GM21526 (cell line): ENCODE results near the gene NALCN.
"Not testable (repeated sequence)": the region's sequence is repeated elsewhere in the genome, so short reads cannot be mapped to it uniquely, and the experiment has no call there.

ENCODE experiments used
- ATAC-seq: cut with Tn5 transposase; IDR thresholded peaks from one replicate; pipeline ENCODE4 v1.9.1; 2021; ENCODE audit warnings: moderate library complexity; ENCODE audit not compliant: unreplicated experiment, low FRiP score

NALCN gene

DNA sequence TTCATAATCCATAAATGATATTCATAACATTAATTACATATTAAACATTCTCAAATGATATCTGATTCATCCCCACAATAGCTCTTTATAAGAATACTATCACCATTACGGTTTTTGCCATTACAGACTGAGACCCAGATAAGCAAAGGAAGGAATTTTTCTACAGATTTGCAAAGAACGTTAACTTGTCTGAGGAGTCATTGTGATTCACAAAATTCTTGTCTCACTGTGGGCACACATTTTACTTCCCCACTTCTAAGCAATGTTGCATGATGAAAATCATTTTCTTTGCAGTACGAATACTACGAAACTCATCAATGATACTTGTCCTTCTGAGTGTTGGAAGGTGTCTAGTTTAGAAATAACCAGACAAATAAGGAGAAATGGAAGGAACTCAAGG is 70.1 kb downstream of the NALCN start:
- ATAC-seq, result no peak

DNA sequence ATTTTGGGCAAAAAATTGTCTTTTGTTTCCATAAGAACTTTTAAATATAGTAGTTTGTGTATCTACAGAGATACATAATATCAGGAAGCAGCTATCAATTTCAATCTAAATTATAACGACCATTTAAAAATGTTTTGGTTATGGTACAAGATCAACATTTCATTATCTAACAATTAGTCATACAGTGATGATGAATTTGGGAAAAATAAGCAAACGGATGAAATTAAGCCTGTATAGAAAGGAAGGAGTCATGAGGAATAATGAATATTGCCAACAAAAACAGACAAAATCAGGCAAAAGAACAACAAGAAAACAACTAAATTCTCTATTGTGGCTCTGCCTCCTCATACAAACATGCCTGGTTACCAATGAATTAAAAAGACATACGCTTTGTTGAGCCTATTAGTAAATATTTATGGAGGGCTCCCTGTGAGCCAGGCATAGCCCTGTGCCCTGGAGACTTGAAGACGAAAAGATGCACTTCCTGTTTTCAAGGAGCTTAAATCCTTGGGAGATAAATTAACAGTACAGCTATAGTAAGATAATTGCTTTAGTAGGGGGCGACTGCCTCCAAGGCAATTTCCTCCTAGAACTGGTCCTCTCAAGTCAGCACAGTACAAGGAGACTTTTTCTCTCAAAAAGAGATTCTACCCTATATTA is 73.0 kb downstream of the NALCN start:
- no peak for ATAC-seq

DNA sequence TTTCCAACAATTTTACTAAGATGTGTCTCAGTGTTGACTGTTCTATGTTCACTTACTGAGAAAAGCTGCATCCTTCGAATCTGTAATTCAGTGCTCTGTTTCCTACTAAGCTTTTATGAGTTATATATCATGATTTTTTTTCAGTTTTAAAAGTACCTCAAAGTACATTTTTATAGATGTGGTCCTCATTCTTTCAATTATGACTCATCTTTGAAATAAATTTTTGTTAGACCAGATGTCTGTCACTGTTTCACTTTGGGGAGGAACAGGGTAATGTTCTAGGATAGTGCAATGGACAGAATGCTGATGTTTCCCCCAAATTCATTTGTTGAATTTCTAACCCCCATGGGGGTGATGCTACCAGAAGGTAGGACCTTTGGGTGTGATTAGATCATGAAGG is 74.8 kb downstream of the NALCN start:
- ATAC-seq, result no peak

DNA sequence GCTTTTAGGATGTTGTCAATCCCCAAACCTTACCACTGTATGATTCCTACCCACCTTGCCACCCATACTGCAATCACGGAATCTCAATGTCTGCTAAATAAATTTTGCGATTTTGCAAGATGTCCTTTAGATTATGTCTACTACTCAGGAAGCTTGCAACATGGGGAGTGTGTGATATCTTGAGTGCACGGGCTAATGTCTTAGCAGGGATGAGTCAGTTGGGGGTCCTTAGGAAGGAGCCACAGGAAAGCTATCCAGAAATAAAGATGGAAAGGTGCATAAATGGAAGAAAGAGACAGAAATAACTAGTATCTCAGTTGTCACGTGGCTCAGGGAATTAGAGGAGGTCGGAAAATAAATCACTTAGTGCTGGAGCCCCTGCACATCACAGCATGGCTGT is 77.1 kb downstream of the NALCN start:
- ATAC-seq, result no peak

DNA sequence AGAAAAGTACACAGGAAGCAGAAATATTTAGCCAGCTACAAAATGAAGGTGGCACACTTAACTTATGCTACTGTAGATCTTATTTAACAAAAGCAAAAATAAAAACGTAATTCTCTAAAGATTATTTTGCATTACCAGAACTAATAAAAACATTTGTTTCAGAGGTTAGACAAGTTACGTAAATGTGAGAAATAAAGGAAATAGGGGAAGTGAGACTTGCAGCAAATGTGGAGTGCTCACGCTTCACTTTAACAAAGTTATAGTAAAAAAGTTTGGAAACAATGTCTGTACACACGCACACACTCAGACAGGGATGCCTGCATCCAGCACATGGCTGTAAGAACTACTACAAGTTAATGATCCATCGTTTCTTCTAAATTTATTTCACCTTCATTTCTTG is 83.7 kb downstream of the NALCN start:
- no peak for ATAC-seq

DNA sequence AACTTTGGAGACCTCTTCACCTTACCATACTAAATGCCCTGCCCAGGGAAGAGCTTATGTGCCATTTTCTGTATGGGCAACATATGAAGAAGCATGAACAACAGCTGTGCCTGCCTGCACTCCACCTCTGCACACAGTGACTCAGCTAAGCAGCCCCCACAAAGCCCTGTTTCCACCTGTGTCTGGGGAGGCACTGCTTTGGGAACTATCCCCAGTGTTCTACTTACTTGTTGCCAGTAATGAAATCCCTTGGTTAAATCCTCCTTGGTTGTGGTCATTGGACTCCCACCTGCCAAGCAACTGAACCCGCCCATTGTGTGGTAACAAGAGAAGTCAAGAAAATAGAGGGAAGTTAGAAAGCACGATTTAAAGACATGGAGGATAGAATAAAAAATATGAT is 84.6 kb downstream of the NALCN start:
- ATAC-seq, result no peak

DNA sequence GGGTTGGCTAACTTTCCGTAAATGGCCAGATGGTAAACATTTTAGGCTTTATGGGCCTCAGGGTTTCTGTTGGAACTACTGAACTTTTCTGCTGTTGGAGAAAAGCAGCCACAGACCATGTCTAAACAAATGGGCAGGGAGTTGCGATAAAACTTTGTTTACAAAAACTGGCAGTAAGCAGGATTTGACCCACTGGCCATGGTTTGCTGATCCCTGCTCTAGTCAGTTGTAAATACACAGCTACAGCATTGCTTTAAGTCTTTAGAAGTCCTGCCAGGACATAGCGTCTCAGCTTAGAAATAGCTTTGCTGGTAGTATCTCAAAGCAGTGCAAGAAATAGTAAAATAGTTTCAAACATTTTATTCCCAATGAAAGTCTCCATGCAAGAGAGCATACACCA is 88.4 kb downstream of the NALCN start:
- no peak for ATAC-seq

DNA sequence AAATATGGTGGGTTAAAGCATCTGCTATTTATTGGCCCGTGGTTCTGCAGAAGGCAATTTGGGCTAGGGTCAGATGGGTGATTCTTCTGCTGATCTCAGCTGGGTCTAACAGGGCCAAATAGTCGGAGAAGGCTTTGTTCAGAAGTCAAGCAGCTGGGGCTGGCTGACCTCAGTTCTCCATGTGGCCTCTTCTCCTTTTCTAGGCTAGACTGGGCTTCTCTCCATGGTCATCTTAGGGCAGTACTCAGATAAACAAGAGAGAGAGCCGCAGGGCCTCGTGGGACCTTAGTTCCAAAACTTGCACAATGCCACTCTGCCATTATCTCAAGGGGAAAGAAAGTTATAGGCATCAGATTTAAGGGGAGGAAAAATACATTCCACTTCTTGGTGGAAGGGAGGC is 89.6 kb downstream of the NALCN start:
- no peak for ATAC-seq

DNA sequence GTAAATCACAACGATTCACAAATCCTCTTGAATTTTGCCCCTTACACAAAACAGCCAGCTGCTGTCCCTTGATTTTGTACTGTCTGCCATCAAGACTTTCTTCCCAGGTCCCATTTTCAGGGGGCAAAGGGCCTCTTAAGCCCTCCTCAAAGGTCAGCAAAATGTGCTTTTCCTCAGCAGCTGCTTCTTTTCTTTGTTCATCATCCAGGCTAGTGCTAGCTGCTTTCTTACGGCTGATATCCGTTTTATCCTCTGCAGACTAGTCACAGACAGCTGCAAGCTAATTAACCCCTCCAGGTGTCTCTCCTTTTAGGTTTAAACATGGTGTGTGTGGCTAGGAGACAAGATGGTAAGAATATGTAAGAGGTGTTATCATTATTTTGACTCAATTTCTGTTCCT is 90.9 kb downstream of the NALCN start:
- no peak for ATAC-seq

DNA sequence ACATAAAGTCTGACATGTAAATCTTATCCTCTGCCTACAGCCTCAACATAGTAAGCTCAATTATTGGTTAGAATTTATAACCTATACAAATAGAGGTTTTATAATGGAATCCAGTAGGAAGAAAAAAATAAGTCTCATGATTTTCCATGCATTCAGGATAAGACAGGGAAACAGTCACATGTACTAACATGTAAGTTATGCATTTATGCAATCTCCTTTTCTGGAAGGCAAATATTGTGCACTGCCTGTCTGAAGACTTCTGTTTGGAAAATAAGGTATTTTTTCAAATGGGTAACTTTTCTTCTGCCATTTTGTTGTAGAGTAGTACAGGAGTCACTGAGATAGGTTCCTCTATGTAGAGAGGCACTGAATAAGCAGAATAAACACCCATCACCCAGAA is 92.7 kb downstream of the NALCN start:
- no peak for ATAC-seq

DNA sequence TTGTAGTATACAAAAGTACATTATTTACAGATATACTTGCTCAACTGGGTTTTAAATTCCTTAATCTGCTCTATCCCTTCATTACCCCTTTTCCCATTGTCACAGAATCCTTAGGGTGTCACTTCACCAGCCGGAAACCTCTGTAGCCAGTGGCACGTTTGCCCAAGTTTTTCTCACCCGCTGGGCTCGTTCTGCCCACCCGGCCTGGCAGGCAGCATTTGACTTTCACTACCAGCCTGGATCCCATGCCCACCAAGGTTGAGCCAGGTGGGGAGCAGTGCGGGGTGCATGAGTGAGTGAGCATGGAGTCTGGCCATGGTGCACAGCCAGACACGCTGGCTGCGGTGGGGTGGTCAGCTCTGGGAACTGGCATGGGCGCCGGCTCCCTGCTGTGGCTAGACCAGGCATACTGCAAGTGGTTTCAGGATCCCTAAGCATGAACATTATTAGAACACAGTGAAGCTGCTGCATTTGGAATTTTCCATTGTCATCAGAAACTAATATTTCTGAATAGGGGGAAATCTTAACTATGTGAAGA is 98.3 kb downstream of the NALCN start:
- no peak for ATAC-seq

DNA sequence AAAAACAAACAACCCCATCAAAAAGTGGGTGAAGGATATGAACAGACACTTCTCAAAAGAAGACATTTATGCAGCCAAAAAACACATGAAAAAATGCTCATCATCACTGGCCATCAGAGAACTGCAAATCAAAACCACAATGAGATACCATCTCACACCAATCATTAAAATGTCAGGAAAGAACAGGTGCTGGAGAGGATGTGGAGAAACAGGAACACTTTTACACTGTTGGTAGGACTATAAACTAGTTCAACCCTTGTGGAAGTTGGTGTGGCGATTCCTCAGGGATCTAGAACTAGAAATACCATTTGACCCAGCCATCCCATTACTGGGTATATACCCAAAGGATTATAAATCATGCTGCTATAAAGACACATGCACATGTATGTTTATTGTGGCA is 102.8 kb downstream of the NALCN start:
- ATAC-seq, result not testable (repeated sequence)

DNA sequence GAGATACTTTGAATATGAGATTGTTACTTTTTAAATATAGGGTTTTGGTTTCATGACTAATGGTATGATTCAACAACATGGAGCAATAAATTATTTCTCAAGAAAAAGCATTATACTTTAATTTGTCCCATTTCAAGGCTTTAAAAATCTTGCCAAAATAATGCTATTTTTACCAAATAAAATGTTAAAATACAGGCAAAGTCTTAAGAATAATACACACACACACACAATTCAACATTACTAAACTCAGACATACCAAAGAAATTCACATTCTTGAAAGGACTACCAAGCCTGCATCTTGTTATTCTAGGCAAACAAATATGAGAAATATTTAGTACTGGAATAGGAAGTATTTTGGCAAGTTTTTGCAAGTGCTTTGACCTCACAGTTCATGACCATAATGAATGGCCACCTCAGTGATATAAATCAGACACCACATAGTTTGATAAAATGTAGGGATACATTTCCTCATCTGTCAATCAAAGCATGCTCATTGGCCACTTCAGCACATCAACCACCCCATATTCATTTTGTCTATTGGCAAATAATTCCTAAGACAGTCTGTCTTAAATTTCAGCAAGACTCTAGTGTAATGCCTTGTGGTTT is 107.2 kb downstream of the NALCN start:
- no peak for ATAC-seq

DNA sequence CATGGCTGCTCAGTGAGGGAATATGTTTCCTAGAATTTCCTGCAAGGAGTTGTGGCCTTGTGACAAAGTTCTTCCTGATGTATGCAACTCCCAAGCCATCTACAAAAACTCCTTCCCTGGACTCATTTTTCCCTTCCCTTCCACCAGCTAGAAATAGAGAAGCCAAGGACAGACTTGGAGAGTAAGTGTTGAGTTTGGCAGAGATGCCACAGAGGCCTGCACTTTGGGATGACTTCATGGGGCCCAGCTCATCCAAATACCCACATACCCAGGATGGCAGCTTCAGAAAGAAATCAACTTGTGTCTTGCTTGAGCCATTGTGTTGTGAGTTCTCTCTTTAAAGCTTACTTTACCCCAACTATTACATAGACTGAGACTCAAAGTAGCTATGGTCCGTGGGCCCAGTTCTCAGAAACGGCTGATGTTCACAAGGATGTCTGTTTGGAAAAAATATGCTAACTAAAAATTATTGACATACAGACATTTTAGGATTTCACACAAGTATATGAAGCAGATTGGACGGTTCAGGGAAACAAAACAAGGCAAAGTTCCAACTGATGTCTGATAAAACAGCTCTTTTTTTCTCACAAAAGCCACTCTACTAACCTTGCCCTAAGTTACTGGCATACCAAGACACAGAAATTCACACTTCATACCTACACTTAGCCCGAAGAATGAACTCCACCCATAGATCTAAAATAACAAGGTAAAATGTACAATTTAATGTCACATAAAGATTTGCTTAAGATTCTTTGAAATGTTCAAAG is 107.9 kb downstream of the NALCN start:
- ATAC-seq, result no peak

DNA sequence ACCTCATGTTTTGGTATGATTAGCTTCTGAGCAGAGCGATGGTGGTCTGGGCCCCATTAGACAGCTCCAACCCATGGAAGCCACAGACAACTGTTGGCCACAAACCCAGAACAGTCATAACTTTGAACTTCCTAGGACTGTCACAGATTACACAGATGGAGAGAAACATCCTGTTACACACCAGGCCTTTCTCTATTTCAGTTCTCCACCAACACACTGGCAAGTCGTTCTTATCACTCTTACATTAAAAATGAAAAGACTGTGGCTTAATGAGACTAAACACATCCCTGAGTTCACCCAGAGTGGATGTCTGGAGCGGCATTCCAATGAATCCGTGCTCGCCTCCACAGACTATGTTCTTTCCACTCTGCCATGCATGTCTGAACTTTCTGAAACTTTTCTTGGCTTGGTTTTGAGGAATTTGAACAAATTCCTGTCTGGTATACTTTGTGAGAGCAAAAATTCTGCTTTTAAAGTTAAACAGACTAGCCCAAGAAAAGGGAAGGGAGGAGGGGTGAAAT is 109.1 kb downstream of the NALCN start:
- no peak for ATAC-seq

DNA sequence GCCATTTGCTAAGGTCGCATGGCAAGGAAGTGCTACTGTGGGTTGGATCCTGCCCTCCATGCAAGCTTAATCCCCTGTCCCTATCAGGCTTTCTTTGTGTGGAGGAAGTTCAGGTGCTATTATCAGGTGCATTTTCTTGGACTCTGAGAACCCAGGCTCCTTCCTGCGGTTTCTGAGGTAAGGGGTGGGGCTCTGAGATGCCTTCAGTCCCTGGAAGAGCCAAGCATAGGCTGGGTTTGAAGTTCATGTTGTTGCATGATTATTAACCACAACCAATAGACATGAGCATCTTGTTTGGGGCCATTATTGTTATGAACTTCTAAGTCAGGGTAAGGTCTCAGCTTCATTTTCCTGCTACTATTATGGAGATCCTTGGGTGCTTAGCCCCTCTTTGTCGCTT is 109.5 kb downstream of the NALCN start:
- ATAC-seq, result no peak

DNA sequence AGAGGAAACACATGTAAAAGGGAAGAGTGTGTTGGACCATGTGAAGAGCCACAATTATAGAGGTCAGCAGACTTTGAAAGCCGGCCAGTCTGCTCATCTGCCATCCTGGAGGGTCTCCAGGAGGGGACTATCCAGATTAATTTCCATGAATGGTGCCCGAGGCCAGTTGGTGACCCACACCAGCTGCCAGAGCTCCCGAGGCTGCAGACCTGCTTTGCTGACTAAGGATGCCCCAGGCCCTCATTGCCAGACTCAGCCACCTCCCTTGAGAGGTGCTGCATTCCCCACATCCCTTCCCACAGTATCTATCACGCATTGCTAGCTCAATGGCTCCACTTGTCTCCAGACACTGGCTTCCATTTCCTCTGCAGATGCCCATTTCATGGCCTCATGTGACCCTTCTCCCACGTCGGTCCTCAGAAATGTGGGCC is 110.3 kb downstream of the NALCN start:
- ATAC-seq, result no peak

DNA sequence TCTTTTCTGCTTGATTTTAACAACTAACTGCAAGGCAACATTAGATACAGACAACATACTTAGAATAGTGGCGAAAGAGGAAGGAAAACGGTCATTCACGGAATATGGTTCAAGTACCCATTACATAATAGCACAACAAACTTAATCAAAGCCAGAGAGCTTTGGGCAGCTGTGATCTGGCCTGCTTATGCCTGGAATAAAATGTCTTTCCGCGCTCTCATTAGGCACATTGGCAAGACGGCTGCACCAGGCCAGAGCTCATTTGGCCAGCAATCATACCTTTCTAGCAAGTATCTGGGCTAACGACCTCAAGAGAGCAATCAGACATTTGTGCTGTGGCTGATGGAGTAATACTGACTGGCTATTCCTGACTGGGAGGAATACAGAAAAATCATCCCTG is 112.8 kb downstream of the NALCN start:
- no peak for ATAC-seq

DNA sequence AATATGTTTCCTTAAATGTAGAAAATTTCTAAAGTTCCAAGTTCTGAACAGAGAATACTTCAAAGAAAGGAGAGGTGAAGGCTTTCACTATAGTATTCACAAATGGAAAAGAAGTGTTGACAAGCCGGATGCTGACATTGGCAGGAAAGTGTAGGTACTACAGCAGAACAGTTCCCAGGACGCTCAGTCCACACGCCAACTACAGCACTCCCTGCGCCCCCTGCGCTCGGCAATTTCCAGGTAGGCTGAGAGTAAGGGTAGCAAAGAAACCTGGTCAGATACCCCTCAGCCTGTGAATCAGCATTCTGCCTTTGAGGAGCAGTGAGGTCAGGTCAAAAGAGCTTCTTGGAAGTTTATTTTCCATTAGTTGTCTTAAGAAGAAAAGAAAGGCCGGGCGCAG is 115.3 kb downstream of the NALCN start:
- ATAC-seq, result no peak

DNA sequence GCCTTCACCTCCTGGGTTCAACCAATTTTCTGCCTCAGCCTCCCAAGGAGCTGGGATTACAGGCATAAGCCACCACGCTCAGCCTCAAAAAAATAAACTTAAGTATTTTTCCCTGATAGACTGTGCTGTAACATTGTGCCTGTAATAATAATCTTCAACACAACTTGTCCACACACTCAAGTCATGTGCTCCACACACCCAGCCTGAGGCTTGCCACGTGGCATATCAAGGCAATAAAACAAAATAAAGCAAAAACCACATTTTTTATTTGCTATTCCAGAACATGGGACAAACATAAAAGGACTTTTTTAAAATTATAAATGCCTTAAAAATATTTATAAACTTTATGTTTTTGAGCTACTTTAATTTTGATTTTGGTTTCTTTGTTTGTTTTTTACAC is 115.8 kb downstream of the NALCN start:
- no peak for ATAC-seq

DNA sequence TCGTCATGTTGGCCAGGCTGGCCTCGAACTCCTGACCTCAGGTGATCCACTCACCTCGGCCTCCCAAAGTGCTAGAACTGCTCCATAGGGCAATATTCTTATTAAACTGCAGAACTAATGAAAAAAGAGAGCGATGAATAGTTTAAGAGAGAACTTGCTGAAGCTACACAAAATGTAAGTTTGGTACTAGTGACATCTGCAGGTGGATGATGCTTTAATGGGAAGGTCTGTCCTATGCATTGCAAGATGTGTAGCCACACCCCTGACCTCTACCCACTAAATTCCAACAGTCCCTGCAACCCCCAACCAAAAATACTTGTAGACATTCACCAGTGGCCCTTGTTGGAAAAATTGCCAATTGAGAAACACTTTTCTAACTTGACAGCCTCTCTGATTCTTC is 117.8 kb downstream of the NALCN start:
- ATAC-seq, result no peak
